ENCODE results near the gene SMIM22.
"Not testable (repeated sequence)": the region's sequence is repeated elsewhere in the genome, so short reads cannot be mapped to it uniquely, and the experiment has no call there.

The SMIM22 gene

GRCh38 chr16:4784444-4784987, 10.7 kb upstream of the SMIM22 start:
- H3K27ac Mint-ChIP-seq, result peak overlapping the region in 1 of 2 donors; percentile 89
- H3K9me3 Mint-ChIP-seq, DNase-seq, H3K4me1 Mint-ChIP-seq, H3K27me3 Mint-ChIP-seq, H3K4me3 Mint-ChIP-seq, ATAC-seq: not testable (repeated sequence)

- Mint-ChIP-seq H3K27ac (no peak overlapping the region), H3K27me3 (no peaks in the 10 kb centered on the region), H3K4me3 (no peak overlapping the region), H3K4me1 (peaks cover 3% of the 10 kb centered on the region), H3K9me3 (no peaks in the 10 kb centered on the region)
- DNase-seq (no peak), ATAC-seq (no peak)
Measured at GRCh38 chr16:4785758-4786433, 9.3 kb upstream of the SMIM22 start.

GRCh38 chr16:4787068-4787467, 8.1 kb upstream of the SMIM22 start:
- ATAC-seq, result no peak

GRCh38 chr16:4787627-4788482, 7.3 kb upstream of the SMIM22 start, which contains the start of gene SEPTIN12:
TSS of gene SEPTIN12 (minus strand) at chr16:4788345. CDS start at chr16:4787645, 700 bp downstream.
- Mint-ChIP-seq H3K9me3 (no peaks in the 10 kb centered on the region), H3K4me3 (no peak within 1 kb of the TSS), H3K4me1 (peaks cover 6% of the 10 kb centered on the region), H3K27ac (no peak within 1 kb of the TSS), H3K27me3 (no peaks in the 10 kb centered on the region)
- DNase-seq (no peak), ATAC-seq (peak; percentile 33)

More at GRCh38 chr16:4787068-4787467, 8.1 kb upstream of the SMIM22 start:
- no peak for DNase-seq
- Mint-ChIP-seq H3K9me3 (no peaks in the 10 kb centered on the region), H3K4me1 (peaks cover 6% of the 10 kb centered on the region), H3K27me3 (no peaks in the 10 kb centered on the region), H3K4me3 (no peak overlapping the region), H3K27ac (no peak overlapping the region)

DNA sequence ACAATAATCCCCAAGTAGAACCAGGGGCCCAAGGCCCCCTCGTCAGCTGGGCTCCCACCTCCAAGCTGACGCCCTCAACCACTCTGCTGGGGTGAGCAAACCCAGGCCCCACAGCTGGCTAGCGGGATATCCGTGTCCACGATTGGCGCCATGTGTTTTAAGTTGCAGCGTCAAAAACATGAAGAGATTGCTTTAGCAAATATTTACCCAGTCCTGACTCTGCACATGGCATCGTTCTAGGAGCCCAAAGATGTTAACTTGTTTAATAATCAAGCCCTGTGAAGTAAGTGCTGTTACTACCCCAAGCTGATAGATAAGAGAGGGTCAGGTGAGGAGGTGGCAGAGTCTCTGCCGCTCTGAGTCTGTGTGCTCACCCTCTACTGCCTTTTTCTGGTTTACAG, 6.7 kb upstream of the SMIM22 start:
- H3K4me3 Mint-ChIP-seq, result no peak overlapping the region
- no peak for DNase-seq
- H3K27me3 Mint-ChIP-seq, result no peaks in the 10 kb centered on the region
- peaks cover 6% of the 10 kb centered on the region for H3K4me1 Mint-ChIP-seq
- ATAC-seq, result no peak
- H3K27ac Mint-ChIP-seq, result no peak overlapping the region
- H3K9me3 Mint-ChIP-seq, result no peaks in the 10 kb centered on the region

- H3K27ac Mint-ChIP-seq, result no peak overlapping the region
- H3K4me1 Mint-ChIP-seq, result peaks cover 6% of the 10 kb centered on the region
- no peaks in the 10 kb centered on the region for H3K9me3 Mint-ChIP-seq
- ATAC-seq (no peak), DNase-seq (no peak)
- H3K4me3 Mint-ChIP-seq, result no peak overlapping the region
- no peaks in the 10 kb centered on the region for H3K27me3 Mint-ChIP-seq
Measured at GRCh38 chr16:4788910-4789309, 6.3 kb upstream of the SMIM22 start.

- Mint-ChIP-seq H3K4me1 (peaks cover 6% of the 10 kb centered on the region), H3K9me3 (no peaks in the 10 kb centered on the region), H3K27me3 (no peaks in the 10 kb centered on the region), H3K27ac (no peak overlapping the region), H3K4me3 (no peak overlapping the region)
- ATAC-seq (no peak), DNase-seq (no peak)
Measured at GRCh38 chr16:4790261-4790660, 4.9 kb upstream of the SMIM22 start.

DNA sequence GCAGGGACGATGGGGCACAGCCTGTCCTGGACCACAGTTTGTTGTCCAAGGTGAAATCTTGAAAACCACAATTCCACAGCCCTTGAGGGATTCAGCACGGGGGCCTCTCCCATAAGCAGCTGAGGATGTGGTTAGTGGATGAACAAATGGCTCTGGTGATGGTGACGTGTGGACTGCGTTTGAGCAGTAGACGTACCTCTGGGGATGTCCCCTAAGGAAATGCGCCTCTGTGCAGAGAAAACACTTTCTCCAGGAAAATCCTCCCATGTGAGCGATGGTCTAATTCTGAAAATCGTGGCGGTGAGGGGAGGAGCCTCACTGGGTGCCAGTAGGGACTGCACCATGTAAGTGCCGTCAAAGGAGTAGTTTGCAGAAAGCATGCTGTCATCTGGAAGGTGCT, 4.3 kb upstream of the SMIM22 start:
- H3K9me3 Mint-ChIP-seq, result no peaks in the 10 kb centered on the region
- no peak overlapping the region for H3K4me3 Mint-ChIP-seq
- DNase-seq, result no peak
- no peaks in the 10 kb centered on the region for H3K27me3 Mint-ChIP-seq
- H3K27ac Mint-ChIP-seq, result no peak overlapping the region
- peaks cover 6% of the 10 kb centered on the region for H3K4me1 Mint-ChIP-seq
- no peak for ATAC-seq

DNA sequence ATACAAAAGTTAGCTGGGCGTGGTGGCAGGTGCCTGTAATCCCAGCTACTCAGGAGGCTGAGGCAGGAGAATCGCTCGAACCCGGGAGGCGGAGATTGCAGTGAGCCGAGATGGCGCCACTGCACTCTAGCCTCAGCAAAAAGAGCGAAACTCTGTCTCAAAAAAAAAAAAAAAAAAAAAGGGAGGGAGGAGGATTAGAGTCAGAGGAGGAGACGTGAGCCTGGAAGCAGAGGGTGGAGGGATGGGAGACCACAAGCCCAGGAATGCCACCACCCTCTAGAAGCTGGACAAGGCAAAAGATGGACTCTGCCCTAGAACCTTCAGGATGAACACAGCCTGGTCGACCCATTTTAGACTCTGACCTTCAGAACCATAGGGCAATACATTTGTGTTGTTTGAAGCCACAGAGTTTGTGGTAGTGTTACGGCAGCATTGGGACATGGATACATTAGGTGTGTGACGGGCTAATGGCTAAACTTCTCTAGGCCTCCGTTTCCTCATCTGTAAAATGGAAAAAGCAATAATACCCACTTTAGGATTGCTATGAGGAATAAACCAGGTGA, 2.1 kb upstream of the SMIM22 start:
- no peaks in the 10 kb centered on the region for H3K27me3 Mint-ChIP-seq
- H3K4me3 Mint-ChIP-seq, result no peak overlapping the region
- H3K4me1 Mint-ChIP-seq, result peaks cover 6% of the 10 kb centered on the region
- DNase-seq (no peak), ATAC-seq (no peak)
- no peak overlapping the region for H3K27ac Mint-ChIP-seq
- no peaks in the 10 kb centered on the region for H3K9me3 Mint-ChIP-seq

- no peak for DNase-seq
- Mint-ChIP-seq H3K4me3 (no peak overlapping the region), H3K27ac (no peak overlapping the region), H3K27me3 (no peaks in the 10 kb centered on the region), H3K4me1 (peaks cover 2% of the 10 kb centered on the region), H3K9me3 (no peaks in the 10 kb centered on the region)
- no peak for ATAC-seq
Measured at GRCh38 chr16:4795828-4796572, 831 bp downstream of the SMIM22 start.

DNA sequence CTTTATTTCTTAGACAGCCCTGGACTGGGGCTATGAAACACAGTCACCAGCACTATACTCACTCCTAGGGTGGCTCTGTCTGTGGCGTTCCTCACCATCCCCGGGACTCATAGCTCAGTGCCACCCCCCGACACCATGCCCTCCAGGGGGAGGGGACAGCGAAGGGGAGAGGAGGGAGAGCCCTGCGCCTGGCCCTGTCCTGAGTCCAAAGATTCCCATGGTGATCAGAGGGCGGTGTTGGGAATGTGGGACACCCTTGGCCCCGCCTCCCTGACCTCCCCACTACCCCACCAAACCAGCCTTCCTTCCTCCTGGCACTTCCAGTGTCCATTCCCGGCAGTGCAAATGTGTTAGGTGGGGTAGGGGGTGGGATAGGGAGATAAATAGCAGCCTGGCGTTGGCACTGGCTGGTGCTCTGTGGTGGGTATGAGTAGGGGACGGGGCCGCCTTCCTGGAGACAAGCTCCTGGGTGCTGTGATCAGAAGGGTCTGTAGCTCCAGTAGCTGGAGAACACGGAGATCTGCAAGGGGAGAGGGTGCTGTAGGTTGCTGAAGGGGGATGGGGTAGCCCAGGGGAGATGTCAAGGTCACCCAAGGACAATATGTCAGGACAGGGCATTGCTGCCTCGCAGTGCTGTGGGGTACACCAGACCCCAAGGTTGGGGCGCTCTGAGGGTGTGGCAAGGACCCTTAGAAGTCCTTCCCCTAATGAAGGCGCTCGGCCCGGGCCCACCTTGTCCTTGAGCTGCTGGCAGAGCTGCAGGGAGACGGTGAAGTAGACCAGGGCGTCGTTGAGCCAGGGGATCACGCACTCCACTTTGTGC, 2.0 kb downstream of the SMIM22 start:
- H3K4me3 Mint-ChIP-seq, result no peak overlapping the region
- DNase-seq, result no peak
- H3K9me3 Mint-ChIP-seq, result no peaks in the 10 kb centered on the region
- H3K4me1 Mint-ChIP-seq, result peaks cover 12% of the 10 kb centered on the region
- no peaks in the 10 kb centered on the region for H3K27me3 Mint-ChIP-seq
- H3K27ac Mint-ChIP-seq, result no peak overlapping the region
- no peak for ATAC-seq

DNA sequence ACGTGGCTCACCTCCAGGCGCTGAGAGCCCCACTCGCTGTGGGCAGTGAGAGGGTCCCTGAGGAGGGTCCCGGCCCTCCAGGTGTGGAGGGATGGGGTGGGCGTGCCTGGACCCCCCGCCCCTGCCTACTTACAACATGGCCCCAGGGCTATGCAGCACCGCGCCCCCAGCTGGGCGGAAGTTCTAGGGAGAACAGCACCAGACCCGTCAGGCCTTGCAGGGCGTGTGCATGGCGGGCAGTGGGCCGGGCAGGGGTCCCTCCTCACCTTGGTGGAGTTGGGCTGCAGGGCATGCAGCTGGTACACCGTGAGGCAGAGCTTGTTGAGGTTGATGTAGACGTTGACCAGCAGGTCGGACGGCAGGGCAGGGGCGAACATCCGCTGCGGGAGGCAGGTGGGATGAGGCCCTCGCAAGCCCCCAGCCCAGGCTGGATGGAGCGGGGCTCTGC, 2.7 kb downstream of the SMIM22 start:
- no peak for DNase-seq
- Mint-ChIP-seq H3K27me3 (no peaks in the 10 kb centered on the region), H3K27ac (no peak overlapping the region), H3K4me1 (peaks cover 12% of the 10 kb centered on the region), H3K9me3 (no peaks in the 10 kb centered on the region), H3K4me3 (no peak overlapping the region)
- no peak for ATAC-seq

- Mint-ChIP-seq H3K27me3 (no peaks in the 10 kb centered on the region), H3K4me3 (no peak overlapping the region), H3K27ac (no peak overlapping the region), H3K4me1 (peaks cover 18% of the 10 kb centered on the region), H3K9me3 (no peaks in the 10 kb centered on the region)
- ATAC-seq (no peak), DNase-seq (no peak)
Measured at GRCh38 chr16:4798456-4798855, 3.3 kb downstream of the SMIM22 start.

DNA sequence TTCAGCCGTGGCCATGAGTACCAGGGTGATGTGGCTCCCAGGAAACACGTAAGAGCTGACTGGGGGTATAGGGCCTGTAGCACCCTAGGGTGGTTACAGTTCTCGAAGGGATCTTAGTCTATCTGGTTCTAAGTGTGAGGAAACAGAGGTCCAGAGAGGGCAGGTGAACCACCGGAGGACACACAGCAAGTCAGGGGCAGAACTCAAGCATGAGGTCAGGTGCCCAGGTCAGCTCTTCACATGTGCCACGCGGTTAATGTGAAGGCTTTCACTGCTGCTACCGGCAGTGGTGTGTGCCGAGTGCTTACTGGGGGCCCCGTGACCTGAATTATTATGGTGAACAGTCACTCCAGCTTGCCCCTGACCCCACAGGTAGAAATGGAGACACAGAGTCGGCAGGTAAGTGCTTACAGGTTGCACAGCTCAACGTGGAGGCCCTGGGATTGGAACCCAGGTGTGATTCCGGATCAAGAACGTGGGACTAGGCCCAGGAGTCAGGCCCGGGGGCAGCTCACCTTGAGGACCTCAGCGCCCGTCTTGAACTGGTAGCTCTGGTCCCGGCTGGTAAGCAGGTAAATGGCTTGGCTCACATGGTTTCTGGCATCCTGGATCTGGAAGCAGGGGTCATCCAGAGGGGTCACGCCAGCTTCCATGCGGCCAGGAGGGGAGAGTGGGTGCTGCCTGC, 4.1 kb downstream of the SMIM22 start:
- no peaks in the 10 kb centered on the region for H3K27me3 Mint-ChIP-seq
- ATAC-seq (no peak), DNase-seq (no peak)
- H3K9me3 Mint-ChIP-seq, result no peaks in the 10 kb centered on the region
- H3K4me3 Mint-ChIP-seq, result no peak overlapping the region
- no peak overlapping the region for H3K27ac Mint-ChIP-seq
- peaks cover 26% of the 10 kb centered on the region for H3K4me1 Mint-ChIP-seq

Data from stimulated activated naive CD8-positive, alpha-beta T cell treated with anti-CD3 and anti-CD28 coated beads, Interleukin-15, amount 100 ng/mL, for 72 hours (primary cell).